NCI-H1436 treated with DMSO at 0.1 percent for 48 hours (cell line): Measurements from ENCODE around the gene HADH.
"Not testable (repeated sequence)": the region's sequence is repeated elsewhere in the genome, so short reads cannot be mapped to it uniquely, and the experiment has no call there.

ENCODE experiments used
- DNase-seq: peaks from one replicate; lab custom pipeline; 2025; lab: John Stamatoyannopoulos, UW

Gene HADH

GRCh38 chr4:107996949-107997788 lies 7.5 kb downstream of the HADH start:
- no peak for DNase-seq

GRCh38 chr4:107997794-107998193 lies 8.1 kb downstream of the HADH start:
- no peak for DNase-seq

GRCh38 chr4:107999932-108000539 lies 10.3 kb downstream of the HADH start:
- DNase-seq, result no peak

- no peak for DNase-seq
These were observed 11.9 kb downstream of the HADH start for GRCh38 chr4:108001540-108002135.

GRCh38 chr4:108003982-108004515 lies 14.4 kb downstream of the HADH start:
- no peak for DNase-seq

- no peak for DNase-seq
These were observed 15.0 kb downstream of the HADH start for GRCh38 chr4:108004646-108005045.

- DNase-seq, result no peak
These were observed 16.1 kb downstream of the HADH start for GRCh38 chr4:108005807-108006206.

GRCh38 chr4:108006361-108006760 lies 16.7 kb downstream of the HADH start:
- no peak for DNase-seq

- DNase-seq, result no peak
These were observed 18.3 kb downstream of the HADH start for GRCh38 chr4:108007984-108008383.

- no peak for DNase-seq
These were observed 19.0 kb downstream of the HADH start for GRCh38 chr4:108008721-108009120.

- no peak for DNase-seq
These were observed 20.5 kb downstream of the HADH start for GRCh38 chr4:108010167-108010566.

- DNase-seq, result not testable (repeated sequence)
These were observed 22.7 kb downstream of the HADH start for GRCh38 chr4:108012382-108012781.

GRCh38 chr4:108013327-108013726 lies 23.6 kb downstream of the HADH start:
- no peak for DNase-seq

- no peak for DNase-seq
These were observed 24.3 kb downstream of the HADH start for GRCh38 chr4:108013955-108014354.

GRCh38 chr4:108018040-108018883 lies 28.6 kb downstream of the HADH start:
- DNase-seq, result no peak

GRCh38 chr4:108018884-108019187 lies 29.1 kb downstream of the HADH start:
- DNase-seq, result no peak

GRCh38 chr4:108024085-108024877 lies 34.6 kb downstream of the HADH start:
- DNase-seq, result no peak

- DNase-seq, result no peak
These were observed 35.1 kb downstream of the HADH start for GRCh38 chr4:108024878-108025165.

- no peak for DNase-seq
These were observed 39.5 kb downstream of the HADH start for GRCh38 chr4:108029016-108029720.

- no peak for DNase-seq
These were observed 40.0 kb downstream of the HADH start for GRCh38 chr4:108029731-108030130.

- DNase-seq, result no peak
These were observed 40.6 kb downstream of the HADH start for GRCh38 chr4:108030332-108030731.
